Activated naive CD4-positive, alpha-beta T cell treated with anti-CD3 and anti-CD28 coated beads, Interleukin-2, amount 10 ng/mL, durations not matched to agents 7 days and 5 days (primary cell): ENCODE measurements around the gene GFER.

Experiments
- CTCF ChIA-PET: fragments of 350-600 bp; sonication (Branson Sonifier 250); formaldehyde crosslinking; loops from one replicate; lab custom pipeline; 2021; ENCODE audit warnings: antibody characterized with exemption; lab: Charles Lee
- DNase-seq: peaks from one replicate; pipeline ENCODE4 v3.0.0-alpha.2; 2020
- H3K27ac Mint-ChIP-seq: one replicate; pipeline ENCODE4 v1.8.0; 2021; ENCODE audit warnings: mild to moderate bottlenecking, moderate library complexity, mixed read lengths
- H3K27me3 Mint-ChIP-seq: one replicate; pipeline ENCODE4 v1.8.0; 2021; ENCODE audit warnings: mild to moderate bottlenecking, mixed read lengths
- H3K36me3 Mint-ChIP-seq: one replicate; pipeline ENCODE4 v1.8.0; 2021; ENCODE audit warnings: mixed read lengths
- H3K4me1 Mint-ChIP-seq: one replicate; pipeline ENCODE4 v1.8.0; 2021; ENCODE audit warnings: mixed read lengths
- H3K4me3 Mint-ChIP-seq: one replicate; pipeline ENCODE4 v1.8.0; 2021; ENCODE audit warnings: mild to moderate bottlenecking, moderate library complexity, mixed read lengths
- H3K9me3 Mint-ChIP-seq: one replicate; pipeline ENCODE4 v1.8.0; 2021; ENCODE audit warnings: mixed read lengths

The GFER gene

GRCh38 chr16:2019921-2020831, 36.2 kb downstream of the GFER start:
- H3K4me3 Mint-ChIP-seq = no peak overlapping the region
- peaks cover 80% of the 10 kb centered on the region for H3K27me3 Mint-ChIP-seq
- no peaks in the 10 kb centered on the region for H3K9me3 Mint-ChIP-seq
- no peak overlapping the region for H3K27ac Mint-ChIP-seq
- CTCF ChIA-PET = interaction anchor here (0.8 to 2.0 kb wide), 4 partner anchors 16 to 231 kb away, joined by 3 to 7 read pairs (median 5); partner anchors contain the start of gene ECI1
- H3K4me1 Mint-ChIP-seq = peaks cover 24% of the 10 kb centered on the region
- no peak for DNase-seq
- H3K36me3 Mint-ChIP-seq = no peaks in the 10 kb centered on the region

GRCh38 chr16:2022723-2023091, 38.7 kb downstream of the GFER start:
- Mint-ChIP-seq H3K9me3 (no peaks in the 10 kb centered on the region), H3K36me3 (no peaks in the 10 kb centered on the region), H3K27me3 (peaks cover 87% of the 10 kb centered on the region), H3K4me3 (peak overlapping the region; percentile 62), H3K4me1 (peaks cover 33% of the 10 kb centered on the region), H3K27ac (no peak overlapping the region)
- CTCF ChIA-PET = interaction anchor here (0.7 to 1.8 kb wide), 9 partner anchors 8 to 229 kb away, joined by 3 to 23 read pairs (median 4); partner anchors contain the start of genes ECI1, PKD1 and RAB26
- DNase-seq = peak; percentile 61

- Mint-ChIP-seq H3K4me1 (peaks cover 33% of the 10 kb centered on the region), H3K27ac (peak overlapping the region; percentile 38), H3K4me3 (peak overlapping the region; percentile 62), H3K27me3 (peaks cover 87% of the 10 kb centered on the region), H3K36me3 (no peaks in the 10 kb centered on the region), H3K9me3 (no peaks in the 10 kb centered on the region)
- CTCF ChIA-PET = interaction anchor here (0.6 to 1.8 kb wide), 11 partner anchors 9 to 228 kb away, joined by 3 to 23 read pairs (median 4); partner anchors contain the start of genes ECI1, PKD1 and RAB26
- peak; percentile 96 for DNase-seq
Observed at GRCh38 chr16:2023092-2024031, 39.4 kb downstream of the GFER start.

GRCh38 chr16:2024032-2024420, 40.0 kb downstream of the GFER start:
- Mint-ChIP-seq H3K4me1 (peaks cover 33% of the 10 kb centered on the region), H3K4me3 (no peak overlapping the region), H3K9me3 (no peaks in the 10 kb centered on the region), H3K27ac (no peak overlapping the region), H3K36me3 (no peaks in the 10 kb centered on the region), H3K27me3 (peaks cover 87% of the 10 kb centered on the region)
- CTCF ChIA-PET = interaction anchor here (0.6 to 1.3 kb wide), 5 partner anchors 8 to 131 kb away, joined by 3 to 5 read pairs (median 3); partner anchors contain the start of gene TRAF7
- DNase-seq = no peak

- Mint-ChIP-seq H3K27me3 (peaks cover 84% of the 10 kb centered on the region), H3K27ac (no peak overlapping the region), H3K9me3 (no peaks in the 10 kb centered on the region), H3K36me3 (no peaks in the 10 kb centered on the region), H3K4me3 (peak overlapping the region; percentile 51), H3K4me1 (peaks cover 33% of the 10 kb centered on the region)
- CTCF ChIA-PET = interaction anchor here (1.3 kb wide), 1 partner anchor 130 kb away, joined by 5 read pairs; the partner anchor contains the start of gene TRAF7
- DNase-seq = no peak
Observed at GRCh38 chr16:2025251-2025650, 41.3 kb downstream of the GFER start.

- peaks cover 81% of the 10 kb centered on the region for H3K27me3 Mint-ChIP-seq
- H3K9me3 Mint-ChIP-seq = no peaks in the 10 kb centered on the region
- DNase-seq = no peak
- no peak overlapping the region for H3K27ac Mint-ChIP-seq
- CTCF ChIA-PET = no interaction called here
- peak overlapping the region; percentile 51 for H3K4me3 Mint-ChIP-seq
- H3K36me3 Mint-ChIP-seq = no peaks in the 10 kb centered on the region
- peaks cover 29% of the 10 kb centered on the region for H3K4me1 Mint-ChIP-seq
Observed at GRCh38 chr16:2025878-2026460, 42.0 kb downstream of the GFER start.

- H3K4me3 Mint-ChIP-seq = peak within 1 kb of the TSS; percentile 53
- peak; percentile 55 for DNase-seq
- peaks cover 77% of the 10 kb centered on the region for H3K27me3 Mint-ChIP-seq
- CTCF ChIA-PET = no interaction called here
- H3K9me3 Mint-ChIP-seq = no peaks in the 10 kb centered on the region
- peaks cover 28% of the 10 kb centered on the region for H3K4me1 Mint-ChIP-seq
- no peaks in the 10 kb centered on the region for H3K36me3 Mint-ChIP-seq
- H3K27ac Mint-ChIP-seq = no peak within 1 kb of the TSS
Observed at GRCh38 chr16:2026461-2027023, 42.5 kb downstream of the GFER start, which contains the start of gene NHERF2. Gene NHERF2, plus strand, starts transcription at chr16:2026902. Its CDS starts 104 bp downstream, at chr16:2027006.

GRCh38 chr16:2027024-2028010, 43.3 kb downstream of the GFER start:
- CTCF ChIA-PET = interaction anchor here (1.2 to 1.5 kb wide), 2 partner anchors 113 to 120 kb away, joined by 3 to 4 read pairs; no protein-coding TSS in a partner anchor
- Mint-ChIP-seq H3K4me1 (peaks cover 27% of the 10 kb centered on the region), H3K36me3 (no peaks in the 10 kb centered on the region), H3K27me3 (peaks cover 74% of the 10 kb centered on the region), H3K4me3 (peak overlapping the region; percentile 53), H3K9me3 (no peaks in the 10 kb centered on the region), H3K27ac (no peak overlapping the region)
- peak; percentile 29 for DNase-seq

- Mint-ChIP-seq H3K27me3 (peaks cover 70% of the 10 kb centered on the region), H3K36me3 (no peaks in the 10 kb centered on the region), H3K4me3 (no peak overlapping the region), H3K9me3 (no peaks in the 10 kb centered on the region), H3K4me1 (peaks cover 19% of the 10 kb centered on the region), H3K27ac (no peak overlapping the region)
- CTCF ChIA-PET = interaction anchor here (1.2 to 1.5 kb wide), 2 partner anchors 113 to 119 kb away, joined by 3 to 4 read pairs; no protein-coding TSS in a partner anchor
- no peak for DNase-seq
Observed at GRCh38 chr16:2028146-2028545, 44.2 kb downstream of the GFER start.

GRCh38 chr16:2028620-2029220, 44.7 kb downstream of the GFER start:
- H3K9me3 Mint-ChIP-seq = no peaks in the 10 kb centered on the region
- no peak for DNase-seq
- CTCF ChIA-PET = interaction anchor here (1.5 kb wide), 1 partner anchor 112 kb away, joined by 4 read pairs; no protein-coding TSS in a partner anchor
- H3K36me3 Mint-ChIP-seq = no peaks in the 10 kb centered on the region
- H3K27me3 Mint-ChIP-seq = peaks cover 66% of the 10 kb centered on the region
- no peak overlapping the region for H3K27ac Mint-ChIP-seq
- peaks cover 16% of the 10 kb centered on the region for H3K4me1 Mint-ChIP-seq
- no peak overlapping the region for H3K4me3 Mint-ChIP-seq

- peaks cover 66% of the 10 kb centered on the region for H3K27me3 Mint-ChIP-seq
- no peak overlapping the region for H3K4me3 Mint-ChIP-seq
- no peak for DNase-seq
- CTCF ChIA-PET = interaction anchor here (1.5 kb wide), 1 partner anchor 111 kb away, joined by 4 read pairs; no protein-coding TSS in a partner anchor
- H3K27ac Mint-ChIP-seq = no peak overlapping the region
- H3K9me3 Mint-ChIP-seq = no peaks in the 10 kb centered on the region
- H3K4me1 Mint-ChIP-seq = peaks cover 10% of the 10 kb centered on the region
- H3K36me3 Mint-ChIP-seq = no peaks in the 10 kb centered on the region
Observed at GRCh38 chr16:2029350-2029749, 45.4 kb downstream of the GFER start.

- H3K36me3 Mint-ChIP-seq = no peaks in the 10 kb centered on the region
- H3K9me3 Mint-ChIP-seq = no peaks in the 10 kb centered on the region
- CTCF ChIA-PET = no interaction called here
- no peak for DNase-seq
- H3K27ac Mint-ChIP-seq = no peak overlapping the region
- peaks cover 9% of the 10 kb centered on the region for H3K4me1 Mint-ChIP-seq
- peaks cover 67% of the 10 kb centered on the region for H3K27me3 Mint-ChIP-seq
- H3K4me3 Mint-ChIP-seq = no peak overlapping the region
Observed at GRCh38 chr16:2030036-2030435, 46.0 kb downstream of the GFER start.
